ENCODE data around the gene SLC45A1.

- TF ChIP-seq CTCF (IDR thresholded peaks at IDR 0.05): no peak
- no peak for TF ChIP-seq POLR2AphosphoS5 (IDR thresholded peaks at IDR 0.05)
These were observed 31.6 kb downstream of the SLC45A1 start for GRCh38 chr1:8349473-8349865.
